ENCODE measurements around the gene LSR. TPM values are rescaled to one million over a fixed set of nuclear protein-coding genes. Genes with fewer than 3 reads are reported as not detected.

The LSR gene
- total and polyA plus RNA-seq, 12 donors, result 3.2 to 10.4 (median 5.2) TPM

DNA sequence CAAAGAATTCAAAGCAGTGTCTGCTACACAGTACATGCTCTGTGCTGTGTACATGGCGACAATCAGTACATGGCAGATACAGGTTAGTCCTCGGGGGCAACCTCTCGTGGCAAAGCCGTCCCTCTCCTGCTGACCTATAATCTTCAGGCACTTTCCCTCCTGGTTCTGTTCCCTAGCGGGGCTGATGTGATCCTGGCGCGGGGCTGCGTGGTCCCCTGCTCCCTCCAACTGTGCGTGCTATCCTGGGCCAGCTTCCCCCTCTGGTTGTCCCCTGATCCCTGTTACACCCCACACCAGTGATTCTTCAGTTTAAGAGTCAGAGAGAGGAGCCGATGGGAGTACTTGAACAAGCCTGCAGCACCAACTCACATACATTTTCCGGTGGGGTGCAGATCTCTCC lies 55.2 kb downstream of the LSR start:
- WGBS, 2 donors, result 70 to 74% methylated on average over 11 of the region's 11 CpGs
- no peak for DNase-seq
- H3K27ac ChIP-seq, result no peak overlapping the region
- TF ChIP-seq, protein P1, sequence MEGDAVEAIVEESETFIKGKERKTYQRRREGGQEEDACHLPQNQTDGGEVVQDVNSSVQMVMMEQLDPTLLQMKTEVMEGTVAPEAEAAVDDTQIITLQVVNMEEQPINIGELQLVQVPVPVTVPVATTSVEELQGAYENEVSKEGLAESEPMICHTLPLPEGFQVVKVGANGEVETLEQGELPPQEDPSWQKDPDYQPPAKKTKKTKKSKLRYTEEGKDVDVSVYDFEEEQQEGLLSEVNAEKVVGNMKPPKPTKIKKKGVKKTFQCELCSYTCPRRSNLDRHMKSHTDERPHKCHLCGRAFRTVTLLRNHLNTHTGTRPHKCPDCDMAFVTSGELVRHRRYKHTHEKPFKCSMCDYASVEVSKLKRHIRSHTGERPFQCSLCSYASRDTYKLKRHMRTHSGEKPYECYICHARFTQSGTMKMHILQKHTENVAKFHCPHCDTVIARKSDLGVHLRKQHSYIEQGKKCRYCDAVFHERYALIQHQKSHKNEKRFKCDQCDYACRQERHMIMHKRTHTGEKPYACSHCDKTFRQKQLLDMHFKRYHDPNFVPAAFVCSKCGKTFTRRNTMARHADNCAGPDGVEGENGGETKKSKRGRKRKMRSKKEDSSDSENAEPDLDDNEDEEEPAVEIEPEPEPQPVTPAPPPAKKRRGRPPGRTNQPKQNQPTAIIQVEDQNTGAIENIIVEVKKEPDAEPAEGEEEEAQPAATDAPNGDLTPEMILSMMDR (IDR thresholded peaks at IDR 0.05), result no peak
- intact Hi-C loops (cut with DNase I), result no loop called here
- H3K27me3 ChIP-seq, result peaks cover 0 to 30% (median 19%) of the 10 kb centered on the region in 7 donors
- no peak for ATAC-seq
- no peaks in the 10 kb centered on the region for H3K36me3 ChIP-seq
- H3K9me3 ChIP-seq, result no peaks in the 10 kb centered on the region
- no peak overlapping the region for H3K4me3 ChIP-seq
- peaks cover 0 to 9% (median 0%) of the 10 kb centered on the region in 9 donors for H3K4me1 ChIP-seq

DNA sequence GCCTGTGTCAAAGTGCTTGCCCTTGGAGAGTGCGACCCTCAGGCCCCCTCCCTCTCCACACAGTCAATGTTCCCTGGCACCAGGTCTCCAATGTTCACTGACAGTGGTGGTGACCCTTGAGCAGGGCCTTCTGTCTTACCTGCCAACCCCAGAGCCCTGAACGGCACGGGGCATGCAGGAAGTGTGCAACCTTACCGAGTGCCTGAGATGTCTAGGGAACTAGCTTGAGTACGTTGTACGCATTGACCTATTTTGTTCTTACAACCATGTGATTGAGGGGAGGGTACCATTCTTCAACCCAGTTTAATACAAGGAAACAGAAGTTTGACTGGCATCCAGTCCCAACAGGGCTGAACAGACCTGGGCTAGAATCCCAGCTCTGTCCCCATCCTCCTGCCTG lies 56.4 kb downstream of the LSR start:
- Histone ChIP-seq H3K4me3 (no peak overlapping the region), H3K27me3 (peaks cover 0 to 20% (median 9%) of the 10 kb centered on the region in 7 donors)

DNA sequence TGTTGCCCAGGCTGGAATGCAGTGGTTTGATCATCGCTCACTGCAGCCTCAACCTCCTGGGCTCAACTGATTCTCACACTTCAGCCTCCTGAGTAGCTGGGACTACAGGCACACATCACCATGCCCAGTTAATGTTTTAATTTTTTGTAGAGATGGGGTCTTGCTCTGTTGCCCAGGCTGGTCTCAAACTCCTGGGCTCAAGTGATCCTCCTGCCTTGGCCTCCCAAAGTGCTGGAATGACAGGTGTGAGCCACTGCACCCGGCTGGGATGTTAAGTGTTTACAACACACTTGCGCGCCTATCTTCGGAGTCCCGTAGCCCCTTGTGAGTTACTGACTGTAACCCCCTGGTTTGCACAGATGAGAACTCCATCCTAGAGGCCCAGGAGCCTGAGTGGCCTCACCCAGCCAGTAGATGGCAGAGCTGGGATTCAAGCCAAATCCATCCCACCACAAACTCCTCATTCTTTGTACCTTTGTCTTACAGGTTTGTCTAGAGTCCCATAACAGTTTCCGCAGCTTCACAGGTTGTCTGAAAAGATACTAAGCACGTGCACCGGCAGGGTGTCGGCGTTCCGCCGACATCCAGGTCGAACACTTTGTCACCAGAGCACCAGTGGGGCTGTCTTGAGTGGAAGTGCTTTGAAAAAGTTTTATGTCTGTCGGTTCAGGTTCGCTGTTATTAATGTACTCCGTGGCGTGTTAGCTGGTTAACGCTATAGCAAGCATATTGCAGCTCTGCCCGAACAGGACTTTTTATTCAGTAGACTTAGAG lies 57.9 kb downstream of the LSR start:
- no peak overlapping the region for H3K27ac ChIP-seq
- no peak for ATAC-seq
- intact Hi-C loops (cut with DNase I), result no loop called here
- H3K9me3 ChIP-seq, result no peaks in the 10 kb centered on the region
- 88 to 89% methylated on average over 20 of the region's 20 CpGs for whole genome bisulfite sequencing, 2 donors
- H3K4me3 ChIP-seq, result no peak overlapping the region
- peaks cover 0 to 11% (median 0%) of the 10 kb centered on the region in 7 donors for H3K27me3 ChIP-seq
- TF ChIP-seq, protein P1 (IDR thresholded peaks at IDR 0.05), result peak in 1 of 9 donors; percentile 17
- no peak for DNase-seq
- H3K36me3 ChIP-seq, result no peaks in the 10 kb centered on the region
- H3K4me1 ChIP-seq, result peaks cover 0 to 15% (median 0%) of the 10 kb centered on the region in 9 donors

More for the DNA sequence above, 56.4 kb downstream of the LSR start:
- Histone ChIP-seq H3K9me3 (no peaks in the 10 kb centered on the region), H3K4me1 (peaks cover 0 to 14% (median 0%) of the 10 kb centered on the region in 9 donors), H3K36me3 (no peaks in the 10 kb centered on the region), H3K27ac (no peak overlapping the region)
- 90 to 95% methylated on average over 6 of the region's 6 CpGs for WGBS, 2 donors
- ATAC-seq (no peak), DNase-seq (no peak)
- intact Hi-C loops (cut with DNase I), result no loop called here
- TF ChIP-seq, protein P1 (IDR thresholded peaks at IDR 0.05), result no peak

DNA sequence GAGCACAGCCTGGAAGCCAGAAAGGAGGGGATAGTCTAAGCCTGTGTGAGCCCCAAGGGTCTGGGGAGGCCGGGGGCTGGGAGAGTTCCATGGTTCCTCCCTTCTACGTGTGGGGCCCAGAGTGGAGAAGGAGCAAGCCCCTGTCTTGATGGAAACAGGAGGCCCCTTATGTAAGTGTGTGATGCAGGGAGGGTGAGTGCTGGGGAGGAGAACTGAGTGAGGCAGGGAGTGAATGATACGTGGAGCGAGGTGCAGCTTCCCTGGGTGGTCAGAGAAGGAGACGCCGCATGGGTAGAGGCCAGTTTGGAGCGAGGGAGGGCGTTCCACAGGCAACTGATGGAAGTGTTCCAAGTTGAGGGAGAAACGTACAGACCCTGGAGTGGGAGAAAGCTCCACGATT lies 59.1 kb downstream of the LSR start:
- 71 to 73% methylated on average over 10 of the region's 10 CpGs for WGBS, 2 donors
- intact Hi-C loops (cut with DNase I), result no loop called here
- TF ChIP-seq, protein P1 (IDR thresholded peaks at IDR 0.05), result no peak

More for the DNA sequence above, 59.1 kb downstream of the LSR start:
- Histone ChIP-seq H3K4me3 (no peak overlapping the region), H3K36me3 (no peaks in the 10 kb centered on the region), H3K27ac (no peak overlapping the region), H3K27me3 (peaks cover 0 to 11% (median 0%) of the 10 kb centered on the region in 7 donors), H3K9me3 (no peaks in the 10 kb centered on the region), H3K4me1 (peaks cover 0 to 15% (median 0%) of the 10 kb centered on the region in 9 donors)
- DNase-seq (no peak), ATAC-seq (no peak)

All from heart right ventricle (tissue), 16 donors.